H1 (cell line): ENCODE data around the gene P3R3URF. TPM values are rescaled to one million over a fixed set of nuclear protein-coding genes. Genes with fewer than 3 reads are reported as not detected.

ENCODE experiments used
- CTCF ChIA-PET: fragments of 300-600 bp; sonication (Branson Sonifier 250); formaldehyde crosslinking; loops from one replicate; lab custom pipeline; 2021; ENCODE audit not compliant: partially characterized antibody; lab: Charles Lee
- POLR2A ChIA-PET: fragments of 300-600 bp; sonication (Branson Sonifier 250); formaldehyde crosslinking; loops from one replicate; lab custom pipeline; 2021; ENCODE audit warnings: inconsistent platforms; ENCODE audit not compliant: partially characterized antibody; lab: Charles Lee
- DNase-seq, 2 experiments: peaks; one replicate each; pipeline versions ENCODE4 v3.0.0 to v3.0.0-alpha.2; 2010 to 2022; ENCODE audit warnings: low spot score in 2 of 2, low read depth in 1 of 2, mixed read lengths in 1 of 2
- FAIRE-seq: peaks from 2 replicates; lab custom pipeline; 2011; peaks lifted over from hg19 to GRCh38; lab: Jason Lieb, UNC
- H2AFZ ChIP-seq: 2 replicates; pipeline ENCODE4 v1.8.1; 2012; ENCODE audit warnings: low read length, inconsistent platforms
- H2AK5ac ChIP-seq: 2 replicates; pipeline ENCODE4 v1.6.1; 2013; ENCODE audit warnings: low read depth, low read length
- H2BK120ac ChIP-seq: replicated peaks from 2 replicates; pipeline ENCODE3; 2013; ENCODE audit warnings: low read depth, low read length, inconsistent platforms
- H2BK12ac ChIP-seq: 2 replicates; pipeline ENCODE4 v1.6.1; 2013; ENCODE audit warnings: low read depth, low read length
- H2BK15ac ChIP-seq: 2 replicates; pipeline ENCODE4 v1.6.1; 2013; ENCODE audit warnings: low read length
- H2BK20ac ChIP-seq: 2 replicates; pipeline ENCODE4 v1.6.1; 2013; ENCODE audit warnings: low read length
- H2BK5ac ChIP-seq: 2 replicates; pipeline ENCODE4 v1.6.1; 2013; ENCODE audit warnings: low read depth, low read length
- H3K14ac ChIP-seq: 2 replicates; pipeline ENCODE4 v1.6.1; 2013; ENCODE audit warnings: inconsistent platforms; ENCODE audit not compliant: insufficient read length
- H3K18ac ChIP-seq: 2 replicates; pipeline ENCODE4 v1.6.1; 2013; ENCODE audit warnings: low read length; ENCODE audit errors: extremely low read depth
- H3K23ac ChIP-seq: 2 replicates; pipeline ENCODE4 v1.6.1; 2013; ENCODE audit warnings: inconsistent platforms; ENCODE audit not compliant: insufficient read length
- H3K23me2 ChIP-seq: 2 replicates; pipeline ENCODE4 v1.6.1; 2013; ENCODE audit warnings: low read depth, low read length
- H3K27ac ChIP-seq: 2 replicates; pipeline ENCODE4 v1.6.1; 2011; ENCODE audit warnings: low read depth, low read length, inconsistent platforms
- H3K27me3 ChIP-seq, 4 experiments: replicated peaks in 1 of 4; 1 replicate in 1 of 4; 2 replicates in 3 of 4; pipeline versions ENCODE4 v1.6.1 to v1.8.1; 2011 to 2013; ENCODE audit warnings: low read length in 3 of 4, mild to moderate bottlenecking in 3 of 4, inconsistent platforms in 2 of 4, mixed read lengths in 2 of 4, moderate library complexity in 1 of 4; ENCODE audit not compliant: control insufficient read depth in 3 of 4, insufficient read depth in 3 of 4; ENCODE audit errors: extremely low read depth in 1 of 4
- H3K36me3 ChIP-seq, 4 experiments: 2 replicates each; pipeline versions ENCODE4 v1.6.1 to v1.8.1; 2011 to 2013; ENCODE audit warnings: mild to moderate bottlenecking in 4 of 4, low read length in 3 of 4, moderate library complexity in 2 of 4, control low read depth in 1 of 4, inconsistent platforms in 1 of 4; ENCODE audit not compliant: insufficient read depth in 4 of 4, control insufficient read depth in 2 of 4
- H3K4ac ChIP-seq: replicated peaks from 2 replicates; pipeline ENCODE3; 2013; ENCODE audit warnings: low read length, low read depth, mixed read lengths, inconsistent platforms; ENCODE audit not compliant: insufficient read length
- H3K4me1 ChIP-seq, 4 experiments: replicated peaks in 1 of 4; 1 replicate in 1 of 4; 2 replicates in 3 of 4; pipeline versions ENCODE4 v1.6.1 to v1.8.1; 2011 to 2013; ENCODE audit warnings: low read length in 3 of 4, inconsistent platforms in 2 of 4, mixed read lengths in 1 of 4; ENCODE audit not compliant: insufficient read depth in 4 of 4, control insufficient read depth in 3 of 4
- H3K4me2 ChIP-seq, 2 experiments: 2 replicates each; pipeline versions ENCODE4 v1.6.1 to v1.8.1; 2011 to 2013; ENCODE audit warnings: low read depth in 2 of 2, low read length in 2 of 2, control low read depth in 1 of 2, inconsistent platforms in 1 of 2, mild to moderate bottlenecking in 1 of 2; ENCODE audit not compliant: insufficient read depth in 1 of 2
- H3K4me3 ChIP-seq, 4 experiments: fragments of 200-600, 300-600 bp in 1 of 4; sonication (generic), shearing (Covaris generic), sonication (Bioruptor Twin) in 1 of 4; 2 replicates each; pipeline versions ENCODE4 v1.5.1 to v1.8.1; 2011 to 2016; ENCODE audit warnings: low read length in 4 of 4, low read depth in 3 of 4, control low read depth in 2 of 4, inconsistent platforms in 2 of 4, mild to moderate bottlenecking in 2 of 4, mixed read lengths in 1 of 4, moderate library complexity in 1 of 4; ENCODE audit not compliant: insufficient read depth in 2 of 4; ENCODE audit errors: extremely low read depth in 1 of 4
- H3K56ac ChIP-seq: replicated peaks from 2 replicates; pipeline ENCODE3; 2013; ENCODE audit warnings: low read depth, mild to moderate bottlenecking, mixed read lengths, low read length, inconsistent platforms; ENCODE audit not compliant: insufficient read length
- H3K79me1 ChIP-seq: 2 replicates; pipeline ENCODE4 v1.6.1; 2013; ENCODE audit warnings: low read depth, low read length, control low read depth
- H3K79me2 ChIP-seq, 2 experiments: 2 replicates each; pipeline versions ENCODE4 v1.6.1 to v1.8.1; 2012 to 2013; ENCODE audit warnings: low read length in 2 of 2, mild to moderate bottlenecking in 2 of 2, inconsistent platforms in 1 of 2; ENCODE audit not compliant: insufficient read depth in 2 of 2, control insufficient read depth in 1 of 2
- H3K9ac ChIP-seq, 4 experiments: replicated peaks in 1 of 4; 1 replicate in 1 of 4; 2 replicates in 3 of 4; pipeline versions ENCODE4 v1.6.1 to v1.8.1; 2011 to 2013; ENCODE audit warnings: low read depth in 3 of 4, low read length in 3 of 4, control low read depth in 2 of 4, mild to moderate bottlenecking in 2 of 4, moderate library complexity in 2 of 4, inconsistent platforms in 1 of 4; ENCODE audit errors: extremely low read depth in 1 of 4
- H3K9me3 ChIP-seq, 2 experiments: 2 replicates each; pipeline versions ENCODE4 v1.6.1 to v1.8.1; 2012 to 2013; ENCODE audit warnings: mild to moderate bottlenecking in 2 of 2, moderate library complexity in 2 of 2, control low read depth in 1 of 2, inconsistent platforms in 1 of 2, low read depth in 1 of 2, low read length in 1 of 2, mixed read lengths in 1 of 2; ENCODE audit not compliant: insufficient read depth in 2 of 2
- H4K20me1 ChIP-seq, 2 experiments: replicated peaks in 1 of 2; 2 replicates each; pipeline versions ENCODE3 to v1.8.1; 2011 to 2013; ENCODE audit warnings: inconsistent platforms in 2 of 2, low read length in 2 of 2, mild to moderate bottlenecking in 1 of 2; ENCODE audit not compliant: insufficient read depth in 2 of 2, control insufficient read depth in 1 of 2
- H4K5ac ChIP-seq: 2 replicates; pipeline ENCODE4 v1.6.1; 2013; ENCODE audit warnings: low read length, low read depth, mixed read lengths, inconsistent platforms; ENCODE audit not compliant: insufficient read length
- H4K8ac ChIP-seq: 2 replicates; pipeline ENCODE4 v1.8.0; 2013; ENCODE audit warnings: mild to moderate bottlenecking, moderate library complexity, low read length, inconsistent platforms; ENCODE audit not compliant: insufficient read depth; ENCODE audit errors: extremely low read depth
- H4K91ac ChIP-seq: replicated peaks from 2 replicates; pipeline ENCODE3; 2013; ENCODE audit warnings: low read length, mixed read lengths, inconsistent platforms; ENCODE audit not compliant: insufficient read length
- CREB1 ChIP-seq: IDR thresholded peaks from 2 replicates; pipeline ENCODE4 v1.6.1; 2012; ENCODE audit warnings: inconsistent platforms
- MAX ChIP-seq: IDR thresholded peaks from 2 replicates; pipeline ENCODE4 v1.6.1; 2012; ENCODE audit warnings: inconsistent platforms
- POLR2A ChIP-seq, 2 experiments: IDR thresholded peaks; 1 replicate in 1 of 2; 2 replicates in 1 of 2; pipeline ENCODE4 v1.6.1; 2011; ENCODE audit warnings: low read depth in 2 of 2, low read length in 2 of 2, mild to moderate bottlenecking in 2 of 2; ENCODE audit errors: control extremely low read depth in 1 of 2
- SP1 ChIP-seq: IDR thresholded peaks from 2 replicates; pipeline ENCODE4 v1.6.1; 2011; ENCODE audit warnings: low read depth, low read length
- WGBS, 2 experiments: shearing (Covaris generic) in 1 of 2; methylation state at CpG; one replicate each; pipeline versions ENCODE4 v1.1.6 to v1.1.7; 2013 to 2015; ENCODE audit warnings: low lambda C conversion rate in 2 of 2, mixed read lengths in 2 of 2, inconsistent platforms in 1 of 2, low coverage in 1 of 2, missing lambda C conversion rate in 1 of 2; ENCODE audit not compliant: insufficient replicate concordance in 2 of 2, insufficient coverage in 1 of 2, insufficient read length in 1 of 2; ENCODE audit errors: extremely low coverage in 1 of 2, missing lambda C conversion rate in 1 of 2; 5-methylcytosine and 5-hydroxymethylcytosine counted together
- polyA plus RNA-seq, 7 experiments: library from polyadenylated mRNA; depleted of rRNA in 3 of 7; stranded (reverse) in 5 of 7; unstranded in 2 of 7; fragments of >200 nt in 5 of 7; fragments of 200-250 nt in 2 of 7; gene quantifications; 1 replicate in 5 of 7; 2 replicates in 1 of 7; 4 replicates in 1 of 7; pipeline versions ENCODE4 v1.2.1 to v1.2.3, GENCODE V29; 2011 to 2013; ENCODE audit warnings: missing spikeins in 2 of 7, mixed read lengths in 2 of 7
- total RNA-seq: library from RNA; stranded (reverse); fragmentation: NEBNext Ultra II Directional; extraction: Animal tissue kit (Norgen Biotek cat#: 25700); gene quantifications from 2 replicates; pipeline ENCODE4 v1.2.1, GENCODE V29; 2021
- TF ChIP-seq, protein P1 (sequence below): IDR thresholded peaks from 2 replicates; pipeline ENCODE4 v1.6.1; 2012; ENCODE audit warnings: inconsistent platforms

The P3R3URF gene
- total and polyA plus RNA-seq, 2 of the 8 experiments (the other 6 are each of a cell fraction or from before 2014, with no cell fraction given): not detected

GRCh38 chr1:46169811-46170454 is 6.4 kb downstream of the P3R3URF start:
- no peak overlapping the region for H2AK5ac ChIP-seq
- no peak overlapping the region for H3K27ac ChIP-seq
- H3K79me1 ChIP-seq: 0 out of 2 replicates have a peak, but pooled peaks cover 3% of the 10 kb centered on the region
- no peak for FAIRE-seq
- no peaks in the 10 kb centered on the region for H3K23me2 ChIP-seq
- no peak for DNase-seq
- no peak overlapping the region for H4K8ac ChIP-seq
- H4K5ac ChIP-seq: no peak overlapping the region
- H2AFZ ChIP-seq: no peak overlapping the region
- no peak overlapping the region for H2BK5ac ChIP-seq
- TF ChIP-seq CREB1 (no peak), MAX (0 out of 2 replicates have a peak, but pooled peaks have one; percentile 19), POLR2A (IDR thresholded peaks at IDR 0.05; ENCODE audit: control extremely low read depth in 1 of 2, low read depth in 2 of 2, low read length in 2 of 2) (no peak), SP1 (no peak)
- TF ChIP-seq, protein P1, sequence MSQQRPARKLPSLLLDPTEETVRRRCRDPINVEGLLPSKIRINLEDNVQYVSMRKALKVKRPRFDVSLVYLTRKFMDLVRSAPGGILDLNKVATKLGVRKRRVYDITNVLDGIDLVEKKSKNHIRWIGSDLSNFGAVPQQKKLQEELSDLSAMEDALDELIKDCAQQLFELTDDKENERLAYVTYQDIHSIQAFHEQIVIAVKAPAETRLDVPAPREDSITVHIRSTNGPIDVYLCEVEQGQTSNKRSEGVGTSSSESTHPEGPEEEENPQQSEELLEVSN: 0 out of 2 replicates have a peak, but pooled peaks have one; percentile 27
- no peaks in the 10 kb centered on the region for H3K79me2 ChIP-seq
- H3K36me3 ChIP-seq: no peaks in the 10 kb centered on the region
- H2BK12ac ChIP-seq: no peak overlapping the region
- no peak overlapping the region for H3K4ac ChIP-seq
- no peak overlapping the region for H3K4me2 ChIP-seq
- no peak overlapping the region for H3K14ac ChIP-seq
- H2BK15ac ChIP-seq: no peak overlapping the region
- no peak overlapping the region for H3K18ac ChIP-seq
- peaks cover 0 to 1% of the 10 kb centered on the region in 2 experiments for H4K20me1 ChIP-seq
- no peak overlapping the region for H2BK120ac ChIP-seq
- no peak overlapping the region for H3K9ac ChIP-seq
- POLR2A ChIA-PET: interaction anchor here (0.6 to 1.7 kb wide), 2 partner anchors 38 kb away, joined by 3 to 7 read pairs; partner anchors contain the start of gene PIK3R3
- CTCF ChIA-PET: interaction anchor here (0.6 to 8.7 kb wide), 3 partner anchors 11 to 134 kb away, joined by 4 to 67 read pairs (median 15); no protein-coding TSS in a partner anchor
- peaks cover 4 to 33% (median 18%) of the 10 kb centered on the region in 4 experiments for H3K4me1 ChIP-seq
- no peak overlapping the region for H2BK20ac ChIP-seq
- peaks cover 0 to 14% (median 9%) of the 10 kb centered on the region in 4 experiments; a peak in 5 of 7 replicates for H3K27me3 ChIP-seq
- no peak overlapping the region for H3K4me3 ChIP-seq
- H3K23ac ChIP-seq: no peak overlapping the region
- H4K91ac ChIP-seq: no peak overlapping the region
- H3K9me3 ChIP-seq: no peaks in the 10 kb centered on the region
- 81% methylated on average over 3 of the region's 3 CpGs; no CpG with 5 or more reads in 1 of the 2 experiments for WGBS, 2 experiments
- H3K56ac ChIP-seq: no peak overlapping the region
